H9 (cell line): ENCODE data around the gene NSD1. TPM values are rescaled to one million over a fixed set of nuclear protein-coding genes. Genes with fewer than 3 reads are reported as not detected.

Experiments used
- DNase-seq: peaks from one replicate; pipeline ENCODE4 v3.0.0-alpha.2; 2017
- H2AFZ ChIP-seq: one replicate; pipeline ENCODE4 v1.6.1; 2013; ENCODE audit warnings: mild to moderate bottlenecking, low read length, control low read depth, moderate library complexity
- H2AK5ac ChIP-seq: 2 replicates; pipeline ENCODE4 v1.6.1; 2013; ENCODE audit warnings: low read length, control low read depth, mixed read lengths; ENCODE audit not compliant: insufficient read length
- H2BK120ac ChIP-seq: one replicate; pipeline ENCODE4 v1.6.1; 2013; ENCODE audit warnings: low read depth, mild to moderate bottlenecking, low read length, control low read depth, inconsistent platforms; ENCODE audit not compliant: poor library complexity, severe bottlenecking
- H2BK12ac ChIP-seq: 2 replicates; pipeline ENCODE4 v1.6.1; 2013; ENCODE audit warnings: low read length, control low read depth, mixed read lengths, low read depth; ENCODE audit not compliant: insufficient read length
- H2BK15ac ChIP-seq: 2 replicates; pipeline ENCODE4 v1.6.1; 2013; ENCODE audit warnings: low read depth, low read length, control low read depth
- H2BK20ac ChIP-seq: one replicate; pipeline ENCODE4 v1.6.1; 2013; ENCODE audit warnings: low read depth, mild to moderate bottlenecking, low read length, control low read depth, inconsistent platforms; ENCODE audit not compliant: poor library complexity, severe bottlenecking
- H2BK5ac ChIP-seq: 2 replicates; pipeline ENCODE4 v1.6.1; 2013; ENCODE audit warnings: low read length, control low read depth, mixed read lengths; ENCODE audit not compliant: insufficient read length
- H3K14ac ChIP-seq: 2 replicates; pipeline ENCODE4 v1.6.1; 2013; ENCODE audit warnings: low read length, control low read depth; ENCODE audit not compliant: insufficient read depth
- H3K18ac ChIP-seq: 2 replicates; pipeline ENCODE4 v1.6.1; 2013; ENCODE audit warnings: low read depth, mild to moderate bottlenecking, mixed read lengths, low read length, control low read depth; ENCODE audit not compliant: insufficient read length
- H3K23ac ChIP-seq: 2 replicates; pipeline ENCODE4 v1.6.1; 2013; ENCODE audit warnings: low read length, control low read depth, mixed read lengths, low read depth; ENCODE audit not compliant: insufficient read length
- H3K23me2 ChIP-seq: 2 replicates; pipeline ENCODE4 v1.6.1; 2013; ENCODE audit warnings: low read depth, mild to moderate bottlenecking, mixed read lengths, low read length, control low read depth; ENCODE audit not compliant: insufficient read length, poor library complexity, severe bottlenecking
- H3K27ac ChIP-seq: 2 replicates; pipeline ENCODE4 v1.5.1; 2013; ENCODE audit warnings: low read length, control low read depth, mixed read lengths, low read depth; ENCODE audit not compliant: insufficient read length
- H3K27me3 ChIP-seq: 2 replicates; pipeline ENCODE4 v1.6.1; 2013; ENCODE audit warnings: low read length, control low read depth, inconsistent platforms; ENCODE audit not compliant: insufficient read depth
- H3K4ac ChIP-seq: 2 replicates; pipeline ENCODE4 v1.6.1; 2013; ENCODE audit warnings: low read depth, mild to moderate bottlenecking, control low read depth, inconsistent platforms, low read length, moderate library complexity
- H3K4me1 ChIP-seq: 2 replicates; pipeline ENCODE4 v1.6.1; 2013; ENCODE audit warnings: low read length, control low read depth, inconsistent platforms; ENCODE audit not compliant: insufficient read depth
- H3K4me2 ChIP-seq: 2 replicates; pipeline ENCODE4 v1.6.1; 2013; ENCODE audit warnings: low read length, control low read depth, mixed read lengths; ENCODE audit not compliant: insufficient read length, insufficient read depth
- H3K56ac ChIP-seq: 2 replicates; pipeline ENCODE4 v1.6.1; 2013; ENCODE audit warnings: low read depth, mild to moderate bottlenecking, mixed read lengths, low read length, control low read depth; ENCODE audit not compliant: insufficient read length
- H3K79me1 ChIP-seq: 2 replicates; pipeline ENCODE4 v1.6.1; 2013; ENCODE audit warnings: low read depth, mild to moderate bottlenecking, moderate library complexity, low read length, control low read depth, inconsistent platforms; ENCODE audit not compliant: insufficient read depth, poor library complexity, severe bottlenecking
- H3K79me2 ChIP-seq: 2 replicates; pipeline ENCODE4 v1.6.1; 2013; ENCODE audit warnings: low read length, control low read depth, inconsistent platforms; ENCODE audit not compliant: insufficient read depth
- H3K9ac ChIP-seq: 2 replicates; pipeline ENCODE4 v1.6.1; 2013; ENCODE audit warnings: low read length, control low read depth, mixed read lengths; ENCODE audit not compliant: insufficient read length; ENCODE audit errors: extremely low read depth
- H3K9me3 ChIP-seq: one replicate; pipeline ENCODE4 v1.6.1; 2013; ENCODE audit warnings: low read depth, low read length, inconsistent platforms; ENCODE audit not compliant: control insufficient read depth
- H3T11ph ChIP-seq: one replicate; pipeline ENCODE4 v1.6.1; 2013; ENCODE audit warnings: mild to moderate bottlenecking, low read length, control low read depth, inconsistent platforms
- H4K20me1 ChIP-seq: one replicate; pipeline ENCODE4 v1.6.1; 2013; ENCODE audit not compliant: control insufficient read depth, insufficient read length, insufficient read depth
- H4K5ac ChIP-seq: 2 replicates; pipeline ENCODE4 v1.6.1; 2013; ENCODE audit warnings: low read depth, mild to moderate bottlenecking, mixed read lengths, low read length, control low read depth; ENCODE audit not compliant: insufficient read length
- H4K8ac ChIP-seq: replicated peaks from 2 replicates; pipeline ENCODE4 v1.6.1; 2013; ENCODE audit warnings: low read length, control low read depth, mixed read lengths, low read depth; ENCODE audit not compliant: insufficient read length
- H4K91ac ChIP-seq: 2 replicates; pipeline ENCODE4 v1.6.1; 2013; ENCODE audit warnings: low read depth, mild to moderate bottlenecking, moderate library complexity, mixed read lengths, low read length, control low read depth; ENCODE audit not compliant: insufficient read length
- H3K27ac Mint-ChIP-seq, 3 experiments: 2 replicates in 2 of 3; 3 replicates in 1 of 3; pipeline ENCODE4 v1.8.0; 2020 to 2021; ENCODE audit warnings: mixed read lengths in 3 of 3, mild to moderate bottlenecking in 1 of 3, moderate library complexity in 1 of 3
- H3K27me3 Mint-ChIP-seq: 2 replicates; pipeline ENCODE4 v1.8.0; 2021; ENCODE audit warnings: low read depth, mild to moderate bottlenecking, moderate library complexity, mixed read lengths
- H3K36me3 Mint-ChIP-seq, 3 experiments: 2 replicates in 2 of 3; 3 replicates in 1 of 3; pipeline ENCODE4 v1.8.0; 2020 to 2021; ENCODE audit warnings: low read depth in 3 of 3, mixed read lengths in 3 of 3; ENCODE audit not compliant: insufficient read depth in 1 of 3
- H3K4me1 Mint-ChIP-seq, 2 experiments: 2 replicates each; pipeline ENCODE4 v1.8.0; 2020; ENCODE audit warnings: mixed read lengths in 2 of 2
- H3K4me3 Mint-ChIP-seq, 2 experiments: 2 replicates in 1 of 2; 3 replicates in 1 of 2; pipeline ENCODE4 v1.8.0; 2020 to 2021; ENCODE audit warnings: mild to moderate bottlenecking in 2 of 2, mixed read lengths in 2 of 2, moderate library complexity in 1 of 2
- H3K9me3 Mint-ChIP-seq, 2 experiments: 2 replicates in 1 of 2; 3 replicates in 1 of 2; pipeline ENCODE4 v1.8.0; 2020; ENCODE audit warnings: mild to moderate bottlenecking in 2 of 2, mixed read lengths in 2 of 2, moderate library complexity in 1 of 2
- CTCF ChIP-seq: fragments of 200-600 bp; sonication (generic); conservative IDR thresholded peaks from 3 replicates; pipeline ENCODE4 v1.8.0; 2021; ENCODE audit warnings: antibody characterized with exemption, mild to moderate bottlenecking
- WGBS: extraction: QIAGEN DNeasy Blood & Tissue Kit; methylation state at CpG from one replicate; pipeline ENCODE4 v1.1.7; 2013; ENCODE audit warnings: missing lambda C conversion rate, low lambda C conversion rate, mixed read lengths; ENCODE audit not compliant: insufficient read length; ENCODE audit errors: extremely low coverage; 5-methylcytosine and 5-hydroxymethylcytosine counted together
- total RNA-seq: library from RNA; stranded (reverse); gene quantifications from 2 replicates; pipeline ENCODE4 v1.2.1, GENCODE V29; 2021

The NSD1 gene
- total RNA-seq, 1 experiment from 2014 or later = 213 TPM

GRCh38 chr5:177319913-177320588, 186.5 kb downstream of the NSD1 start:
- Histone ChIP-seq H3K56ac (no peak overlapping the region), H2AFZ (no peak overlapping the region), H3K14ac (no peak overlapping the region), H4K8ac (no peak overlapping the region), H3K27ac (no peak overlapping the region), H2BK15ac (no peak overlapping the region), H3K23ac (no peak overlapping the region), H3K4me1 (no peaks in the 10 kb centered on the region; the same call in 1 of the 2 replicates), H2BK12ac (no peak overlapping the region), H3K79me2 (no peaks in the 10 kb centered on the region), H2BK20ac (no peak overlapping the region), H3K9me3 (no peaks in the 10 kb centered on the region), H3K27me3 (no peaks in the 10 kb centered on the region), H4K91ac (no peak overlapping the region), H2BK5ac (no peak overlapping the region), H3K23me2 (no peaks in the 10 kb centered on the region), H2AK5ac (no peak overlapping the region), H3K4me2 (no peak overlapping the region), H3K79me1 (no peaks in the 10 kb centered on the region), H3T11ph (no peak overlapping the region), H4K5ac (no peak overlapping the region), H3K18ac (no peak overlapping the region), H2BK120ac (no peak overlapping the region), H3K4ac (no peak overlapping the region), H4K20me1 (no peaks in the 10 kb centered on the region), H3K9ac (no peak overlapping the region)
- Mint-ChIP-seq H3K27me3 (no peaks in the 10 kb centered on the region), H3K4me1 (peaks cover 11 to 12% of the 10 kb centered on the region in 2 experiments), H3K27ac (no peak overlapping the region), H3K9me3 (no peaks in the 10 kb centered on the region; a peak in 1 of 5 replicates), H3K4me3 (no peak overlapping the region), H3K36me3 (peaks cover 8 to 13% (median 8%) of the 10 kb centered on the region in 3 experiments; a peak in 6 of 7 replicates)
- TF ChIP-seq CTCF = no peak
- no CpG with 5 or more reads among the region's 14 CpGs for WGBS
- no peak for DNase-seq
